Ishikawa (cell line): Measurements from ENCODE around the gene HSD17B4.

Source experiments
- CEBPB ChIP-seq: IDR thresholded peaks from 2 replicates; pipeline ENCODE4 v1.6.1; 2012
- CREB1 ChIP-seq: IDR thresholded peaks from 2 replicates; pipeline ENCODE4 v1.6.1; 2012; ENCODE audit warnings: low read depth
- EGR1 ChIP-seq: IDR thresholded peaks from 2 replicates; pipeline ENCODE4 v1.6.1; 2012
- EP300 ChIP-seq: IDR thresholded peaks from 2 replicates; pipeline ENCODE4 v1.6.1; 2012; ENCODE audit warnings: borderline replicate concordance
- FOXM1 ChIP-seq: IDR thresholded peaks from 2 replicates; pipeline ENCODE4 v1.6.1; 2012; ENCODE audit warnings: low read depth, borderline replicate concordance
- RAD21 ChIP-seq: IDR thresholded peaks from 2 replicates; pipeline ENCODE4 v1.6.1; 2012; ENCODE audit warnings: low read depth
- REST ChIP-seq: IDR thresholded peaks from 2 replicates; pipeline ENCODE4 v1.6.1; 2012; ENCODE audit warnings: low read depth, mild to moderate bottlenecking
- TAF1 ChIP-seq: IDR thresholded peaks from 2 replicates; pipeline ENCODE4 v1.6.1; 2012; ENCODE audit warnings: low read depth, mild to moderate bottlenecking
- TCF12 ChIP-seq: IDR thresholded peaks from 2 replicates; pipeline ENCODE4 v1.6.1; 2012; ENCODE audit warnings: low read depth
- YY1 ChIP-seq: IDR thresholded peaks from 2 replicates; pipeline ENCODE4 v1.6.1; 2012; ENCODE audit warnings: low read depth
- ZBTB7A ChIP-seq: IDR thresholded peaks from 2 replicates; pipeline ENCODE4 v1.6.1; 2012; ENCODE audit warnings: low read depth
- TF ChIP-seq, protein P1 (sequence below): IDR thresholded peaks from 2 replicates; pipeline ENCODE4 v1.6.1; 2012
- TF ChIP-seq, protein P2 (sequence below): IDR thresholded peaks from 2 replicates; pipeline ENCODE4 v1.6.1; 2012

DNA sequence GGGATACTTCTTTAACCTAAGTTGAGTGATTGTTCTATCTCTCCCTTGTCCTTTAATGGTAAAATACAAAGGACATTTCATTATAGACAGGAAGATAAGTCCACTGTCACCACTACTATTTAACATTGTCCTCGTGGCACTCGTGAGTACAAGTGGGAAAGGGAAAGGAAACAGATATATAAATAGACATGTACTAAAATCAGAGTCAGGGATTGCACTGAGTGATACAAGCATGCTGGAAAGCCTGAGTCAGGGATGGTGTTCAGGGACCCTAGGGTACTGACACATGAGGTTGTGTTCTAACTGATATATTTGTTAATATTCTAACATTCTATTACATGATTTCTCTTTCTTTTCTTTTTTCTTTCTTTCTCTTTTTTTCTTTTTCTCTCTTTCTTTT, 102.3 kb downstream of the HSD17B4 start:
- TF ChIP-seq EP300 (no peak), CREB1 (no peak), TAF1 (no peak), EGR1 (no peak), RAD21 (no peak), REST (no peak), ZBTB7A (no peak), YY1 (no peak), TCF12 (no peak), CEBPB (no peak), FOXM1 (no peak)
- TF ChIP-seq, protein P1, sequence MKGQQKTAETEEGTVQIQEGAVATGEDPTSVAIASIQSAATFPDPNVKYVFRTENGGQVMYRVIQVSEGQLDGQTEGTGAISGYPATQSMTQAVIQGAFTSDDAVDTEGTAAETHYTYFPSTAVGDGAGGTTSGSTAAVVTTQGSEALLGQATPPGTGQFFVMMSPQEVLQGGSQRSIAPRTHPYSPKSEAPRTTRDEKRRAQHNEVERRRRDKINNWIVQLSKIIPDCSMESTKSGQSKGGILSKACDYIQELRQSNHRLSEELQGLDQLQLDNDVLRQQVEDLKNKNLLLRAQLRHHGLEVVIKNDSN, result no peak
- TF ChIP-seq, protein P2, sequence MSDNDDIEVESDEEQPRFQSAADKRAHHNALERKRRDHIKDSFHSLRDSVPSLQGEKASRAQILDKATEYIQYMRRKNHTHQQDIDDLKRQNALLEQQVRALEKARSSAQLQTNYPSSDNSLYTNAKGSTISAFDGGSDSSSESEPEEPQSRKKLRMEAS, result no peak
